Effector CD8-positive, alpha-beta T cell (primary cell): ENCODE results near the gene ZFAND3.
"Not testable (repeated sequence)": the region's sequence is repeated elsewhere in the genome, so short reads cannot be mapped to it uniquely, and the experiment has no call there.

Source experiments
- DNase-seq: peaks from one replicate; lab custom pipeline; 2025; lab: John Stamatoyannopoulos, UW

ZFAND3 gene

GRCh38 chr6:38091613-38092012, 272.1 kb downstream of the ZFAND3 start:
- DNase-seq: no peak

- DNase-seq: no peak
Observed at GRCh38 chr6:38092465-38092864, 272.9 kb downstream of the ZFAND3 start.

GRCh38 chr6:38092964-38093363, 273.4 kb downstream of the ZFAND3 start:
- no peak for DNase-seq

GRCh38 chr6:38095054-38095453, 275.5 kb downstream of the ZFAND3 start:
- DNase-seq: no peak

DNA sequence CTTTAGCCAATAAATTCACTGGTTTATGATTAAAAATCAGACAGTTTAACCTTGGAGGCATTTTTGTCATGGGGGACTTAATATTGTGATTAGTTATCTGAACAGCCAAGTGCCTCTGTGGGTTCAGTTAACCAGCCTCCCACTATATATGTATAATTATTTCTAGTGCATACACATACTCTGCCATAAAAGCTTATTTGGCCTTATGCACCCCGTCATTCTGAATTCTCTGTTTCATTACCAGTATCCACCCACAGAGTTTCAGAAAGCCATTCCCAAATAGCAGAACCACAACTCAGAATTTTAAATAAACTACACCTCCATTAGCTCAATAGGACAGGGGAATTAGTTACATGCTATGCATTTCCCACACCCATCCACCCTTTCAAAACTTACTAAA, 279.7 kb downstream of the ZFAND3 start:
- no peak for DNase-seq

DNA sequence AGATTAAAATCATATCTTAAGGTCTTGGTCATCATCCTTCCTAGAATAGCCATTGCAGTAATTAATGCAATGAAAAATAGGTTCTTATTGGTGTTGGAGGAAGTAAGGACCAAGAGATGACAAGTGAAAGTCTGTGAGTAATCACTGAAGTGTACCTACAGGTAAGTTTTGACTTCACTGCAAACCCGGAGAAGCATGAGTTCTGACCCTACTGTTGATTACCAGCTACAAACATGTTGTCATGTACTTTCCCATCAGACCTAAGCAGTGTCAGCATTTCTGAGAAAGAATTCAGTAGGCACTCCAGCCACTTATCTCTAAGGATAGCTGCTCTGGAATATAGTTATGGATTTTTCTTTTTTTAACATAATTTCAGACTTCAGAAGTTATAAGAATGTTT, 280.9 kb downstream of the ZFAND3 start:
- DNase-seq: no peak

DNA sequence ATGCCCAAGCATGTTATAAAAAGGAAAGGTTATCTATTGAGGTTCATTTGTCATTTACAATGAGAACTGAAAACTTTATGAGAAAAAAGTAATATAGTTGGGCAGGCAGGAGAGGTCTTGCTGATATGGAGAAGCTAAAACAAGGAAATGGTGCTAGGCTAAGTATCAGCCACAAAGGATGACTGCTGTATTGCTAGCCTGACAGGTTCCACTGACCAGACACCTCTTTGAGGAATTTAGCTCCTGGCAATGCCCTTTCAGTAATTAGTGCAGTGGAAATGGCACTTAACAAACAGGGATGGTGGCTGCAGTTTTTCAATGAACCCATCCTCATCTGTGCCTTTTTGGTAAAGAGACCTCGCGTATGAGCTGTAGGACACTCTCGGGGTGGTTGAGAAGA, 284.4 kb downstream of the ZFAND3 start:
- DNase-seq: no peak

DNA sequence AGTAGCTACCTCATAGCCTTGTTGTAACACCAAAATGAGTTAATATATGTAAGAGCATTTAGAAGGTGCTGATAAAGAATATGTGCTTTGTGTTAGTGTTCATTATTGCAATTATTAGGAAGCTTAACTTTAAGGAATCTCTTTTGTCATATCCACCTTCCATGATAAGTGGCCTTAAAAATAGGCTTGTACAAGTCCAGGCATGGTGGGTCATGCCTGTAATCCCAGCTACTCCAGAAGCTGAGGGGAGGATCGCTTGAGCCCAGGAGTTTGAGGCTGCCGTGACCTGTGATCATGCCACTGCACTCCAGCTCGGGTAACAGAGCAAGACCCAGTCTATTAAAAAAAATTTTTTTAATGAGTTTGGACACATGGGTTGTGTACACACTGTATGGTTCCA, 285.5 kb downstream of the ZFAND3 start:
- no peak for DNase-seq

DNA sequence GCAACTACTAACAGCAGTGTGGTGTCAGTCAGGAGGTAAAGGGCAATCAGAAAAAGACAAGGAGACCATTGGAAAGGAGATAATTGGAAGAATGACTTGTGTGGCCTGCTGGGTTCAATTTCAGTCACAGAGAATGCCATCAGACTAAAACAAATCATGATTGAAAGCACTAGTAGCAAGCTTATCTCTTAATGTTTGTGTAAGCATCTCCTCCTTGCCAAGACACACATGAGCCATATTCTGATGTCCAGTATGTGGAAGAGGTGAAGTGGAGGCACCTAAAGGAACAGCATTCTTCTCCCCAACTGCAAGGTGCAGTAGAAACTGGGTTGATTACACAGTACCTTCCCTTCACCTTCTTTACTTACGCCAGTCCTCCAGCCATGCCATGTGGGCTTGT, 287.5 kb downstream of the ZFAND3 start:
- DNase-seq: no peak

DNA sequence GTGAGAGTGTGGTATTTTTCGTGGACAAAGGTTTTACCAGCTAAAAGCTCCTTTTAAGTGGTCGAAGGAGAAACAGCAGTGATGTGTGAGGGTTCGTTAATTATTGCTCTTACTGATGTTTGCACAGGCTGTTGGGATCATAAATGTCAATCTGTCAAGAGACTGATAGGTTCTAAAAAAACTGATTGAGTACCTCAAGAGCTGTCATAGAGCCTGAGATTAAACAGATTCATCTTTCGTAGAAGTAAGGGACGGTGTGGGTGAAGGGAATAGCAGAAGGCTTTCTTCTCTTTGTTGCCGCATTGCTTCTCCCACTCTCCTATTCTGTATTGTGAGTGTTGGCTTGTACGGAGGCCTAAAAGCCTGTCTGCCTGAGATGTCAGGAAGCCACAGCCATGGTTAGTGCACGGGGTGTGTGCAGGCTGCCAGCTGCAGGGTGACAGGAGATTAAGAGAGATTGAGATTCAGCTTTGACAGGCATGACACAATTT, 291.0 kb downstream of the ZFAND3 start:
- DNase-seq: no peak

DNA sequence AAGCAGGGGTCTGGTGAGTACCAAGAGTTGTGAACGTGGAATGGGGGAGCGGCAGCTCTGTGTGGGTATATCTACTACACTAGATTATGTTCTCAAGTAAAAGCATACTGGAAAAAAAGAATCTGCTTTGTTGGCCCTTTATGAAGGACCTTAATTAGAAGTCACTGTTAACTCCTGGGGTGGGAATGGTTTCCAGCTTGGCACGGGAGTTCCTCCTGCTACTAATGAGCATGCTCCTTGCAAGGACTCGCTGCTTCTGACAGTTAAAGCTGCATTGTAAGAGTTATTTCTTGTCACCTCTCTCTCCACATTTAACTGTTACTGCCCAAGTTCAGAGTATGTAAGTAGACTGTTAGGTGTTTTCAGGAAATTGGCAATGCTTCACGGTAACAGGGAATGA, 292.7 kb downstream of the ZFAND3 start:
- no peak for DNase-seq

- no peak for DNase-seq
Observed at GRCh38 chr6:38113825-38114576, 294.5 kb downstream of the ZFAND3 start.

GRCh38 chr6:38114976-38115625, 295.6 kb downstream of the ZFAND3 start:
- DNase-seq: no peak

DNA sequence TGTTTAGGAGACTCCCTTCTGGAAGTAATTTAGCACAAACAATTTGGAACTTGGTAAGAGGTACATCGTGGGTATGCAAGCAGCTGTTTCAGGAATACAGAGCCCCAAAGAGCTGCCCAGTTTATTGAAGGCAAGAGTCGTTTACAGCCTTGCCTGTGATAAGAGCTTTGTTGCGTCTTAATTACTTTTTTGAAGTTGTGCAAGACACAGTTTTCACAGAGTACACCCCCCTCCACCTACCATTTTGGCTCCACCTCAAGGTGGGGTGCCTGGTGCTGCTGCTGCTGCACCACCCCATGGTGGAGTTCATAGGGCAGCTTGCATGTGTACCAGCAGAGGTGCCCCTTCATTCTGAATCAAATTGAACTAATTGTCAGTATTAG, 296.1 kb downstream of the ZFAND3 start:
- no peak for DNase-seq

GRCh38 chr6:38116248-38116647, 296.7 kb downstream of the ZFAND3 start:
- DNase-seq: no peak

GRCh38 chr6:38117281-38117680, 297.8 kb downstream of the ZFAND3 start:
- DNase-seq: no peak

DNA sequence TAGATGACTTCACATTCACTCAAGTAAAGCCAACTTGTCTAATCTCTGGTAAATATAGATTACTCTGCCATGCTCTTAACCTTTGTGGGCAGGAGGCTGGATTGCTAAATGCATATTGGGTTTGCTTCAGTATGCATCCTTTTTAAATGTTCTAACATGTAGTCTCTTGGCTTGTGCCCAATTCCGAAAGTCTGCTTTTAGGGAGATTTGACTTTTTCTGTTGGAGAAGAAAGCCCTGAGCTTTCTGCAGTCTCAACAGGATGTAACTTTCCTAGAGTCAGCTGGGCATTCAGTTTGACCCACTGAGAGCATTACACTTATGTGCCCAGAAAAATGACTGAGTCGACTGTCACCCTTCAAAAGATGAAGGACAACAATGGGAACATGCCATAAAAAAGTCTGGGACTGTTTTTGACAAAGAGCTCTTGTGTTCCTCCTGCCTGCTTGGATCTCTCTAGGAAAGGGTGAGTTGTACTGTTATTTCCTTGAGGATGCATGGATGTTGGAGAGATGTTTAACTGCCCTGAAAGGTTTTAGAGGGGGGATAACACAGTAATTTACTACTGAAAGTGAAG, 299.4 kb downstream of the ZFAND3 start:
- no peak for DNase-seq

- no peak for DNase-seq
Observed at GRCh38 chr6:38119516-38119915, 300.0 kb downstream of the ZFAND3 start.

DNA sequence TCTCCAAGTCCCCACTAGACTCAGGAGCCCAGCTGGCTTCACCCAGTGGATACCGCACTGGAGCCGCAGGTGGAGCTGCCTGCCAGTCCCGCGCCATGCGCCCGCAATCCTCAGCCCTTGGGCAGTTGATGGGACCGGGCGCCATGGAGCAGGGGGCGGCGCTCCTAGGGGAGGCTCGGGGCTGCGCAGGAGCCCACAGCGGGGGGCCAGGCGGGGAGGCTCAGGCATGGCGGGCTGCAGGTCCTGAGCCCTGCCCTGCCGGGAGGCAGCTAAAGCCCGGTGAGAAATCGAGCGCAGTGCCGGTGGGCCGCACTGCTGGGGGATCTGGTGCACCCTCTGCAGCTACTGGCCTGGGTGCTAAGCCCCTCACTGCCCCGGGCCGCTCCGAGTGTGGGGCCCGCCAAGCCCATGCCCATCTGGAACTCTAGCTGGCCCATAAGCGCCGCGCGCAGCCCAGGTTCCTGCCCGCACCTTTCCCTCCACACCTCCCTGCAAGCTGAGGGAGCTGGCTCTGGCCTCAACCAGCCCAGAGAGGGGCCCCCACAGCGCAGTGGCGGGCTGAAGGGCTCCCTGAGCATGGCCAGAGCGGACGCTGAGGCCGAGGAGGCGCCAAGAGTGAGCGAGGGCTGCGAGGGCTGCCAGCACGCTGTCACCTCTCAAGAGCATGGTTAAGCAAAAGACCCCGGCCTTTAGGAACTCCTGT, 304.8 kb downstream of the ZFAND3 start:
- DNase-seq: not testable (repeated sequence)

DNA sequence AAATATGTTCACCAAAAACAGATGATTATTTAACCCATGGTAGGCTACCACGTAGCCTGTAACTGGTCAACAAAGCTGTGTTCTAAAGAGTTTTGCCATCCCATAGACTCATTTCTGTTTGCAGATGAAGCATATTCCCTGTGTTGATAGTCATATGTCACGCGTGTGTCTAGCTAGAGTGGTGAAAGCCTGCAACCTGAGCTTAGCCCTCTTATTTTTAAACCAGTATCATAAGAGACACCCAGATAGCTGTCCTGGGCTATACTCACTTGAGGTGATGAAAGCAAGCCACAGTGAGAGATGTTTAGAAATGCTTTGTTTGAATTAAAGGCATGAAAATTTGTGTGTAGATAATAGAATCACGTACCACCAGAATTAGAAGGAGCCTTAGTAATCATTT, 307.8 kb downstream of the ZFAND3 start:
- DNase-seq: no peak

DNA sequence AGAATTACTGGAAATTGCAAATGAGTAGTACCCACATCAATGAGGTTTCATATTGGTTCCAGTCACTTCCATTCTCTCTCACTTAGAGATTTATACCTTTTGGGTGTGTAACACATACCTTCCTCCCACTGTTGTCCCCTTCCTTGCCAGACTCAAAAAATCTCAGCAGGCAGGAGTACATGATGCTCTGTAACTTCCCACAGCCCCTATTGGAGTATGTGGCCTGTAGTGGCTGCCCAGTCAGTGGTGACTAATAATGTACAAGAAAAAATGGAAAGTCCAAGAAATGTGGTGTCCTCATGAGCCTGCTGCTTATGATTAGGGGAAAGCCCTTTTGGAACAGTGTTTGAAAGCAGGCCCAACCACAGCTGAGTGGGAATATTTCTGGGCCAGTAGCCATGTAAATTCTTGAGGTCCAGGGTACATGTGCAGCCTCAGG, 312.0 kb downstream of the ZFAND3 start:
- no peak for DNase-seq

DNA sequence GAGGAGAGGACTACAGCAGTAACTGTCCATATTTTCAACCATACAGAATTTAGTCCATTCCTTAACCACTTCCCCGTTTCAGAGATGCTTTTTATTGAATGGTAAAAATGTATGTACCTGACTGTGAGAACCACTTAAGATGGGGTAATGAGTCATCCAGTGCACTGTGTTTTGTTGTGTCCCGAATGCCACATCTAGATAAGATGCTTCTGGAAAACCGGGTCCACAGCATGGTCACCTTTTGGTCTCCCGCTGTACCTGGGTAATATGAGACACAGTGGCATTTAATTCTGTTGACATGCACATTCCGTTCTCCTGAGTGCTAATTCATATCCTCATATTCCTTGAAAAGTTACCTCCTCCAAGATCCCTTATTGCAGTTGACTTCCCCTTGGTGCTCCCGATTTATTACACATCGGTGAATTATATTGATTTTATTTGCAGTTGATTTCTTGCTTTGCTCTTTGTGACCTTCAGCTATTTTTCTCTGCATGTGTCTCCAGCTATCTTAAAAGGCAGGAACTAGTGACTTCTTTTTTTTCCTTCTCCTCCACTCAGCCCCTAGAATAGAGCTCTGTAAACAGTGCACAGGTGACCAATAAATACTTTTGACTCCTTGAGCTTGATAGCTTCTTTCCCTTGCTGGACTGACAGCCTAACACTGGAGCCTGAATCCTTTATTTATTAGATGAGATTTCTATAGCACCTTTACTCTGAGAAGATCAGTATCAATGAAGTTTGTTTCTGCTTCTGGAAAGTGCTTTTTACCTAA, 314.6 kb downstream of the ZFAND3 start:
- no peak for DNase-seq
